ENCODE data around the gene SETD3.

The SETD3 gene

DNA sequence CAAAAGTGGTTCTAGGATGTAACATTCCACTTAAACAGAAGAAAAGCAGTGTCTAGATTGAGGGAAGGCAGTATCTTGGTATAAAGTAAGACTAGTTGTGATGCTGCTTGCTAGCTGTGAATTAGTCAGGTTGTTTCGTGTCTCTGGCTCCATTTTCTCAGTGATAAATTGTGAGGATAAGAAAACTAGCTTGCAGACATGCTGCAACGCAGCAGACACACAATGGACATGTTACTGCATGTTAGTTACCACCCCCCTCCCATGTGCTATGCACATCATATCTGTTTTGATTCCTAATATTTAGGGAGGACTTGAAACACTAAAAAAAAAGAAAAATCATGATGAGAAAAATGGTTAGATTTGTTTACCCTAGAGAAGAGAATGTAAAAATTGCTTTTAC lies 3.4 kb upstream of the SETD3 start:
- Histone ChIP-seq H3K79me2 (ENCODE audit: insufficient read depth, low read length) (peaks cover 84% of the 10 kb centered on the region), H3K9me3 (ENCODE audit: low read length) (no peaks in the 10 kb centered on the region), H3F3A (ENCODE audit: insufficient read depth, low read length) (no peaks in the 10 kb centered on the region), H3K4me3 (ENCODE audit: low read depth, low read length, poor library complexity, severe bottlenecking) (no peak overlapping the region), H4K20me1 (ENCODE audit: insufficient read depth, low read length) (no peaks in the 10 kb centered on the region; the same call in 1 of the 2 replicates), H3K36me3 (ENCODE audit: insufficient read depth, low read length) (no peaks in the 10 kb centered on the region), H3K9ac (ENCODE audit: low read length) (no peak overlapping the region), H3K27me3 (ENCODE audit: insufficient read depth, low read length) (no peaks in the 10 kb centered on the region), H2AFZ (ENCODE audit: low read length) (no peak overlapping the region), H3K4me1 (ENCODE audit: insufficient read depth, low read length, severe bottlenecking) (peaks cover 26% of the 10 kb centered on the region), H3K4me2 (ENCODE audit: low read length) (no peak overlapping the region), H3K27ac (ENCODE audit: low read depth, low read length, poor library complexity, severe bottlenecking) (no peak overlapping the region), H3K9me2 (ENCODE audit: low read depth, low read length) (no peaks in the 10 kb centered on the region)
- TF ChIP-seq CTCF (IDR thresholded peaks at IDR 0.05; ENCODE audit: low read length) (no peak), EZH2 (IDR thresholded peaks at IDR 0.05; ENCODE audit: borderline replicate concordance, low read length) (no peak)

GRCh38 chr14:99481745-99482099 lies 1.1 kb upstream of the SETD3 start:
- no peaks in the 10 kb centered on the region for H3K9me3 ChIP-seq (ENCODE audit: low read length)
- peaks cover 79% of the 10 kb centered on the region for H3K79me2 ChIP-seq (ENCODE audit: insufficient read depth, low read length)
- H3K36me3 ChIP-seq (ENCODE audit: insufficient read depth, low read length), result no peaks in the 10 kb centered on the region; the same call in 1 of the 2 replicates
- H3K27me3 ChIP-seq (ENCODE audit: insufficient read depth, low read length), result no peaks in the 10 kb centered on the region
- H3F3A ChIP-seq (ENCODE audit: insufficient read depth, low read length), result no peaks in the 10 kb centered on the region
- H3K27ac ChIP-seq (ENCODE audit: low read depth, low read length, poor library complexity, severe bottlenecking), result peak overlapping the region; percentile 39
- peaks cover 32% of the 10 kb centered on the region for H3K4me1 ChIP-seq (ENCODE audit: insufficient read depth, low read length, severe bottlenecking)
- H3K9me2 ChIP-seq (ENCODE audit: low read depth, low read length), result no peaks in the 10 kb centered on the region
- H2AFZ ChIP-seq (ENCODE audit: low read length), result no peak overlapping the region
- peak overlapping the region; percentile 97 for H3K4me3 ChIP-seq (ENCODE audit: low read depth, low read length, poor library complexity, severe bottlenecking)
- peak overlapping the region; percentile 95 for H3K4me2 ChIP-seq (ENCODE audit: low read length)
- no peaks in the 10 kb centered on the region; the same call in 1 of the 2 replicates for H4K20me1 ChIP-seq (ENCODE audit: insufficient read depth, low read length)
- TF ChIP-seq CTCF (IDR thresholded peaks at IDR 0.05; ENCODE audit: low read length) (no peak), EZH2 (IDR thresholded peaks at IDR 0.05; ENCODE audit: borderline replicate concordance, low read length) (no peak)
- H3K9ac ChIP-seq (ENCODE audit: low read length), result peak overlapping the region; percentile 87

GRCh38 chr14:99480917-99481744 lies 472 bp upstream of the SETD3 start, which contains the start of gene CCNK:
TSS of gene CCNK (plus strand) at chr14:99481409. CDS start at chr14:99492678, 11,269 bp downstream.
- no peaks in the 10 kb centered on the region for H3F3A ChIP-seq (ENCODE audit: insufficient read depth, low read length)
- peak within 1 kb of the TSS; percentile 95 for H3K4me2 ChIP-seq (ENCODE audit: low read length)
- H3K27ac ChIP-seq (ENCODE audit: low read depth, low read length, poor library complexity, severe bottlenecking), result peak within 1 kb of the TSS; percentile 39
- peak within 1 kb of the TSS; percentile 97 for H3K4me3 ChIP-seq (ENCODE audit: low read depth, low read length, poor library complexity, severe bottlenecking)
- H3K9ac ChIP-seq (ENCODE audit: low read length), result peak within 1 kb of the TSS; percentile 87
- H3K27me3 ChIP-seq (ENCODE audit: insufficient read depth, low read length), result no peaks in the 10 kb centered on the region
- H2AFZ ChIP-seq (ENCODE audit: low read length), result no peak within 1 kb of the TSS
- peaks cover 32% of the 10 kb centered on the region for H3K4me1 ChIP-seq (ENCODE audit: insufficient read depth, low read length, severe bottlenecking)
- H3K79me2 ChIP-seq (ENCODE audit: insufficient read depth, low read length), result peaks cover 79% of the 10 kb centered on the region
- no peaks in the 10 kb centered on the region; the same call in 1 of the 2 replicates for H3K36me3 ChIP-seq (ENCODE audit: insufficient read depth, low read length)
- no peaks in the 10 kb centered on the region for H3K9me2 ChIP-seq (ENCODE audit: low read depth, low read length)
- H4K20me1 ChIP-seq (ENCODE audit: insufficient read depth, low read length), result no peaks in the 10 kb centered on the region; the same call in 1 of the 2 replicates
- H3K9me3 ChIP-seq (ENCODE audit: low read length), result no peaks in the 10 kb centered on the region
- TF ChIP-seq EZH2 (IDR thresholded peaks at IDR 0.05; ENCODE audit: borderline replicate concordance, low read length) (no peak), CTCF (IDR thresholded peaks at IDR 0.05; ENCODE audit: low read length) (no peak)

Measured in OCI-LY1 (cell line).